ENCODE results near the gene RECQL. TPM values are rescaled to one million over a fixed set of nuclear protein-coding genes. Genes with fewer than 3 reads are reported as not detected.

Gene RECQL
- total and polyA plus RNA-seq, 11 donors, result 9.0 to 39.3 (median 22.6) TPM

- intact Hi-C loops (cut with DNase I), result no loop called here
- Histone ChIP-seq H3K9me3 (no peaks in the 10 kb centered on the region), H3K4me1 (no peaks in the 10 kb centered on the region), H3K27ac (no peak overlapping the region), H3K4me3 (no peak overlapping the region), H3K36me3 (peaks cover 0 to 98% (median 89%) of the 10 kb centered on the region in 9 donors), H3K27me3 (no peaks in the 10 kb centered on the region)
- ATAC-seq (no peak), DNase-seq (no peak)
- WGBS, 4 donors, result 64 to 80% (median 67%) methylated on average over 3 of the region's 3 CpGs
- TF ChIP-seq POLR2A (IDR thresholded peaks at IDR 0.05) (no peak), CTCF (IDR thresholded peaks at IDR 0.05) (no peak)
These were observed 17.9 kb downstream of the RECQL start for GRCh38 chr12:21483531-21483930.

GRCh38 chr12:21478756-21479455 is 22.5 kb downstream of the RECQL start:
- no peak for ATAC-seq
- Histone ChIP-seq H3K4me3 (no peak overlapping the region), H3K9me3 (no peaks in the 10 kb centered on the region), H3K27ac (no peak overlapping the region), H3K27me3 (no peaks in the 10 kb centered on the region), H3K36me3 (peaks cover 0 to 100% (median 98%) of the 10 kb centered on the region in 9 donors), H3K4me1 (no peaks in the 10 kb centered on the region)
- DNase-seq, result no peak
- TF ChIP-seq CTCF (IDR thresholded peaks at IDR 0.05) (no peak), POLR2A (IDR thresholded peaks at IDR 0.05) (no peak)
- WGBS, 4 donors, result 83 to 91% (median 89%) methylated on average over 10 of the region's 10 CpGs
- intact Hi-C loops (cut with DNase I), result no loop called here

GRCh38 chr12:21476949-21477348 is 24.5 kb downstream of the RECQL start:
- H3K4me3 ChIP-seq, result no peak overlapping the region
- H3K36me3 ChIP-seq, result peaks cover 0 to 100% (median 98%) of the 10 kb centered on the region in 9 donors
- ATAC-seq (no peak), DNase-seq (no peak)
- H3K27ac ChIP-seq, result no peak overlapping the region
- WGBS, 4 donors, result 84 to 97% (median 95%) methylated on average over 3 of the region's 3 CpGs
- TF ChIP-seq POLR2A (IDR thresholded peaks at IDR 0.05) (no peak), CTCF (IDR thresholded peaks at IDR 0.05) (no peak)
- intact Hi-C loops (cut with DNase I), result no loop called here
- H3K9me3 ChIP-seq, result no peaks in the 10 kb centered on the region
- no peaks in the 10 kb centered on the region for H3K27me3 ChIP-seq
- H3K4me1 ChIP-seq, result no peaks in the 10 kb centered on the region

- intact Hi-C loops (cut with DNase I), result no loop called here
- H3K36me3 ChIP-seq, result peaks cover 0 to 100% (median 98%) of the 10 kb centered on the region in 9 donors
- no peak overlapping the region for H3K4me3 ChIP-seq
- DNase-seq (no peak), ATAC-seq (no peak)
- no peak overlapping the region for H3K27ac ChIP-seq
- no peaks in the 10 kb centered on the region for H3K4me1 ChIP-seq
- no peak for TF ChIP-seq POLR2A (IDR thresholded peaks at IDR 0.05)
- TF ChIP-seq CTCF (IDR thresholded peaks at IDR 0.05), result no peak
- H3K27me3 ChIP-seq, result no peaks in the 10 kb centered on the region
- 93 to 100% (median 96%) methylated on average over 1 of the region's 1 CpG for WGBS, 4 donors
- H3K9me3 ChIP-seq, result no peaks in the 10 kb centered on the region
These were observed 25.9 kb downstream of the RECQL start for GRCh38 chr12:21475552-21475951.
